Measurements from ENCODE around the gene KLF5.
A peak's percentile ranks its signal among the peaks of the same experiment; 100 is the strongest.
"Not testable (repeated sequence)": the region's sequence is repeated elsewhere in the genome, so short reads cannot be mapped to it uniquely, and the experiment has no call there.

Gene KLF5

DNA sequence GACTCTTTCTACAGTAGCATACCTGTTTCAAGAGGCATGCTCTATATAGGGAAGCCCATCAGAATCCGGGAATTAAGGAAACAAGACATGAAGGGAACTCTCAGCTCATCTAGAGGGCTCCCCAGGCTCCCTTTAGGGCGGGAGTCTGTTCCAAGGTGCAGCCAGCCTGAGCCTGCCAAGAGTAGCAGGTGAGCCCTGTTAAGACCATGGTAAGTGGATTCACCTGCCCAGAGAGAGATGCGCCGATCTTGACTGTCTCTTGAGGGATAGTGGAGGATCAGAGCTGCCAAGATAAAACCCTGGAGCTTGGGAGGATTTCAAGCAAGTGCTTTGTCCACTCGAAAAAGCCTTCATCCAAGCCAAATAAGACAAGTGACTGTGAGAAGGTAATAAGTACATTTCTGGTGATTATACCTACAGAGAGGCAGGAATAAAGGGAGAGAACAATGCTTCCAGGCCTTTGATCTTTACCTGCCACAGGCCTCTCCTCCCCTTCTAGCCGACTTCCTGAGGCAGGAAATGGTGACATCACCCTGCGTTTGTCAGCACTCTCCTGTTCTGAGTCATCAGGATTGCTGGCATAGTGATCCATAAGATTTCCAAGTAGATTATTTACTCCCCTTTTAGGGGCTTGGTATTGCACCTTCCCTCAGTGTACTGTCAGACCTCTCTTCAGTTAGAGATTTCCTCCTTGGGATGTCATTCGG lies 31.5 kb downstream of the KLF5 start:
- peak; percentile 82 for DNase-seq

DNA sequence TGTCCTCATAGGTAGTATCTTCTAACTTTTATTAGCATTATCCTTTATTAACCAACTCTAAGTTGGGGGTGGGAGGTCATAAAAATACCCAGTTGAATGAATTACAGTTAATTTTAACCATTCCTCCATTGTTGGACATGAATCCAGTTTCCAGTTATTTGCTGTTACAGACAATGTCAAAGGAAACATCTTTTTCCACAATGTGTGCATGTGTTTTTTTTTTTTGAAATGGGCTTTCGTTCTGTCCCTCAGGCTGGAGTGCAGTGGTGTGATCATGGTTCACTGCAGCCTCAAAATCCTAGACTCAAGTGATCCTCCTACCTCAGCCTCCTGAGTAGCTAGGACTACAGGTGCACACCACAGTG lies 32.0 kb downstream of the KLF5 start:
- DNase-seq = no peak

DNA sequence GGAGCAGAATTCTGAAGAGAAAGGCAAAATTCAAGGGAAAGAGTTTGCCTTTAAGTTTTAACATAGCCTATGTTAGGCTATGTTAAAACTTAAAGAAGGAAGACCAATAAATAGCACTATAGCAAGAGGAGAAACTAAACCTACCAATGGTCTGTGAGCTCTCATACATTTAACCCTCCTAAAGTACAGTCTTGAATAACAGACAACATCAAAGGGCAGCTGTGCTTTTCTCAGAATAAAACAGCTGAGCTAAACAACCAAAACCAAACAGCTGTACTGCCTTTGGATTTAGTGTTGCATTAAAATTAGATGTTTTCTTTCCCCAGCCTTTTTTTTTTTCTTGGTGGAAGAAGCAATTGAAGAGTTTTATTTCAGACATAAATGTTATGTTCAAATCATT lies 34.0 kb downstream of the KLF5 start:
- DNase-seq = no peak

DNA sequence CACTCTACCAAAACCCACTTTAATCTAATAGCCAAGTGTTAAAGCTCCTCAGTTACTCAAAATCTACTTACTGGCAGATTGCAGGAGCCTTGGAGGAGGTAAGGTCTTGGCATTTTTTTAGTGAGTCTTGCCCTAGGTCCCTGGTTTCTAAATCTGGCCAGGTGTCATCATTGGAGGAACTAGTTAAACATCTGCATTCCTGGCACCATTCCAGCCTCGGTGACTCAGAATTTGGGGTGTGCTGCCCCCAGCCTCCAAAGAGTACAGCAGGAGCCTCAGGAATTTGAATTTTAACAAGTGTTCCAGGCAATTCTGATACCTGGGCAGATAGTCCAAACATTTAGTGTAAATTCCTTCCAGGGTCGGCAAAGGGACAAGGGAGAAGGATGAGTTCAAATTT lies 37.4 kb downstream of the KLF5 start:
- no peak for DNase-seq

DNA sequence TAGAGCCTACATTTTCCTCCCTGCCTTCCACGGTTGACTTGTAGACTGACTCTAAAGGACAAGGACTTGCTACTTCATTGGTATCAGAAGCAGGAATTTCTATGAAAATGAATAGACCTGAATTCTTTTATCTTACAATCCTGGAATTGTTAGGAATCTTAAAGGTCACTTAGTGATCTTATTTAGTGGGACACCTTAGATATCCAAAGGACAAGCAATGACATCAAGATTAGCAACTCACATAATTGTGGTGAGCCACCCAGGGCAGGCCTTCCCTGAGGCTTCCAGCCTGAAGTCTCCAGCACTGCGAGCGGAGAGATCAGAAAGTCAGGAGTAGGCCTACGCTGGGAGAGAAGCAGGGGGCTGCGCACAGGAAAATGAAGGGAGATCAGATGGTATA lies 37.8 kb downstream of the KLF5 start:
- no peak for DNase-seq

DNA sequence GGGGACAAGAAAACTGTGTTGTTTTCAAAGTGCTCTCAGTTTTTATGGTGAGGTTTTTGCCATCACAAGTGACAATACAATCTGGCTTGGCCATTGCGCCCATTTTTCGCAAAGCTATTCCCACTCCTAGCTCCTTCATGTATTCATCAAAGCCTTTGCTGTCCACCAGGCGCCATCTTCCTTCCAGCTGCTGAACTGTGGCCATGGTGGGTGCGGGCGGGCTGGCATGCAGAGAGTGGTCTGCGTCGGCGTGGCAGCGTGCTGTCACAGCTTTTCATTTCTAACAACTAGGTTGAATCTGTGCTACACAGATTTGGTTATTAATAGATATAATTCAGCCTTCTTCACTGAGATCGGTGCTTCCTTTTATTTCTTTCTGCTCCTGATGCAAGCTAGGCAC lies 42.0 kb downstream of the KLF5 start:
- DNase-seq = not testable (repeated sequence)

DNA sequence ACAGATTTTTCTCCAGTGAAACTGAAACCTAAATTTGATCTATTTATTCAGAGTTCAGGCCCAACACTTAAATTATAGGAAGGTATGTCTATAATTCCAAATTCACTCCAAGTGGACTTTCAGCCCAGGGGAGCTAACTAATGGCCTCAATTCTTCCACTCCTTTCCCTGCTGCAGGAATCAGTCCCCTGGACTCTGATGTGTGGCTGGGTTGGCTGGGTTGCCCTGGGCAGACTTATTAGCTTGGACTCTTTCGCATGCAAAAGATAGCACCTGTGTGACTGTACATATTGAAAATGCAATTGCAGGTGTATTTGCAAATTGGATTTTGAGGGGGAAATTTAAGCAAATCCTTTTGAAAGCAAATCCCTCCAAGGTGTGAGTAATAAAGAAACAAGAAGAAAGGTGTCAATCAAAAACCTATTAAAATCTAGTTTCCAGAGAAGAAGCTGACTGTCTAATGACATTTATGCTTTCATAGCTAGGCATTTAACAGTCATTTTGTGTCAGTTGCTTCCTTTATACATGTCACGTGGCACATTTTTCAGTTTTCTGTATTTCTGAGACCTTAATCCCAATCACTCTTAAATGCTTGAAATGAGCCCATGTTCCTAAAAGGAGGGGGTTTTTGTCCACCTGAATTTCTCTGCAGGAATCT lies 42.7 kb downstream of the KLF5 start:
- no peak for DNase-seq

DNA sequence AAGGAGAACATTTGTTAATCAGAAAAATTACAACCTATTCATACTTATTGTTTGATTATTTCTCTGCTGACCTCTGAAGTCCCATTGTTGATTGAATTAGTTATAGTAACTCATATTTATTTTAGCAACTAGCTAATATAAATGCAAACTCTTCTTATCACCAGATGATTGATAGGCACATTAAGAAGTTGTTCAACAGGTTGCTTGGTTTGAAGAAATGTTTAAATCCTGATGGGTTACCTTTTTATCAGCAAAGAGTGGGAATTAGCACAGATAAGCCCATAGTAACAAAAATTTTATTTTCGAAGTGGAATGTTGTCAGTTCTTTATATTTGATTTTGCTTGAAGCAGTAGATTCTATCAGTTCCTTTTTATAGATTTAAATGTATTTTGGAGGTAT lies 44.4 kb downstream of the KLF5 start:
- DNase-seq = no peak

DNA sequence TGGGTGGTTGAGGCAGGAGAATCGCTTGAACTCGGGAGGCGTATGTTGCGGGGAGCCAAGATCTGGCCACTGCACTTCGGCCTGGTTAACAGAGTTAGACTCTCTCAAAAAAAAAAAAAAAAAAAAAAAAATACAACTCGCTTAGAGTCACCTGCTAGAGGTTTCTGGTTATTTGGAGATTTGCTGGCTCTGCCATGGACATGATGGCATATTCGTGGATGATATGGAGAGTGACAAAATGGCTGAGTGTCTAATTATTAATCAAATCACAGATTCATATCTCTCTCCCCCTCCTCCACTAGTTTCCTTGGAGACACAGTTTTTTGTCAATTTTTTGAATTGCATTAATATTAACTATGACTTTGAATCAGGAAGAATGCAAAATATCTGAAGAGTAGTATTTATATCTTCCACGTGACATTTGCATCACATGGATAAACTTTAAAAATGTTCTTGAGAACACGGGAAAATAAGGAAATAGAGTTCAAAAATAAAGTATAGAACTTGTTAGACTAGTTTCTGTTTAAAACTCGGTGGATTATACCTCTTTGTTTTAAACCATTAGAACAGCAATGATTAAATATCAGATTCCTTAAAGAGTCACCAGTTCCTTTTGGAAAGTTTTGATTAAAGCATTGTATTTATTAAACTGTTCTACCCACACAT lies 47.8 kb downstream of the KLF5 start:
- no peak for DNase-seq

DNA sequence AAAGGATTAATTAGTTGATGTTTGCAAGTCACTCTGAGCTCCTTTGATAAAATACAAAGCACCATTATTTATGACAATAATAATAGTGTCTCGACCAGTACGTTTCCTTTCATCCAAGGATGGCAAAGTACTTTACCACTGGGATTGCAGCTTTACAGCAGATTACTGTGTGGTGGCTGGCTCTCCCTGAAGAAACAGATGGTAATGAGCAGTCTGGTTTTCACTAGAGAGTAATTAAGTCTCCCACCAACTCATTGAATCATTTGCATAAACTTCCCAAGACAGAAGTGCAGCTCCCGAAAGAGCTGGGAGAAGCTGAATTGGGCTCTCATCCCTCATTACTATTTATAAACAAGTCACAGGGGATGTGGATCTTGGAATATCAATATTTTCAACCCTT lies 48.7 kb downstream of the KLF5 start:
- DNase-seq = no peak

DNA sequence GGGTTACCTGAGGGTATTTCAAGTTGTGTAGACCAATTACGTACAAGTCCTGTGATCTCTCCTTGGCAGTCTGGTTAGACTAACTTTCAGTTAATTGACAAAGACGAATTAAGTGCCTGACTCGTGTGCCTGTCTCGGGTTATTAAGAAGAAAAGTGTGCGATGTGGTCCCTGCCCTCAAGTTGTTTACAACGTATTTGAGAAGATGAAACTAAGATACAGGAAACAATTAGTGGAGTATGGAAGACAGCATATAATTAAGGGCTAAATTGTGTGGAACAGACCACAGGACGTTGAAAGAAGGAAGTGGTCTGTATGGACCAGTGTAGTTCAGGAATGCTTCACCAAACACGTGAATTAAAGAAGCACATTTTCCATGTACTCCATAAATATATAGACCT lies 49.2 kb downstream of the KLF5 start:
- no peak for DNase-seq

DNA sequence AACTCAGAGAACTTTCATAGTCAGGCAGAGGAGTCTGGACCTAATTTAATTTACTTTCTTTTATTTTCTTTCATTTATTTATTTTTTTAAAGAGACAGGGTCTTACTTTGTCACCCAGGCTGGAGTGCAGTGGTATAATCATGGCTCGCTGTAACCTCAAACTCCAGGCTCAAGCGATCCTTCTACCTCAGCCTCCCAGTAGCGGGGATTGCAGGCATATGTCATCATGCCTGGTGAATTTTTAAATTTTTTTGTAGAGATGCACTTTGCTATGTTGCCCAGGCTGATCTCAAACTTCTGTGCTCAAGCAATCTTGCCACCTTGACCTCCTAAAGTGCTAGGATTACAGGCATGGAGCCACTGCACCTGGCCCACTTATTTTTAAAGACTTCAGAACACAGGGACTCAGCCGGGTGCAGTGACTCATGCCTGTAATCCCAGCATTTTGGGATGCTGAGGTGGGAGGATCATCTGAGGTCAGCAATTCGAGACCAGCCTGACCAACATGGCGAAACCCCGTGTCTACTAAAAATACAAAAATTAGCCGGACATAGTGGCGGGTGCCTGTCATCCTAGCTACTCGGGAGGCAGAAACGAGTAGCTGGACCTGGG lies 50.6 kb downstream of the KLF5 start:
- no peak for DNase-seq

DNA sequence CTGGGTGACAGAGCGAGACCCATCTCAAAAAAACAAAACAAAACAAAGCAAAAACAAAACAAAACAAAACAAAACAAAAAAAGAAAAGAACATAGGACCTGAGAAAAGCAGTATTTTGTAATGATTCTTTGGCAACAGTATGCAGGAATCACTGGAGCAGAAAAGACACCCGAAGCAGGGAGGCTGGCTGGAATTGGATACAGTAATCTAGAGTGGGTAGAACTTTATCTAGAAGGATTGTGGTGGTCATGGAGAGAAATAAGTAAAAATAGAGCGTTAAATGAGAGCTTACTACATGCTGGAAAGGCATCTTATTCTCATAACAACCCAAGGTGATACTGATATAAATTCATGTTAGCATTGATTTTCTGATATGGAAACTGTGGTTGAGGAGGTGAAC lies 51.2 kb downstream of the KLF5 start:
- DNase-seq = no peak

DNA sequence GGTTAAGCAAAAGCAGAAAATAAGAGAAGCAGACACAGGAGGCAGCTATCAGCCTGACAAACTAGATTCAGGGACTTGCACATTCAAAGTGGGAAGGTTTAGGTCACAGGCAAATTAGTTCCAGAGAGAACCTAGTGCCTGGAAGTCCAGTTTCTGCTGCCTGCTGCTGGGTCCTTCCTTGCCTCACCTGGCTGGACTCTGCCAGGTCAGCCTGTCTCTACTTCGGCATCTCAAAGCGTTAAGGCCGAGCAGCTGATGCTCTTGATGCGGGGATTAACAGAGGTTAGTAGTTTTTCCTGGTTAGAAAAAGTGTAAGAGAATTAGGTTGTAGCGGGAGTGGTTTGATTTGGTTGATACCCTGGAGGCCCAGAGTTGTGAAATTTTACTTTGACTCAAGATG lies 52.0 kb downstream of the KLF5 start:
- no peak for DNase-seq

DNA sequence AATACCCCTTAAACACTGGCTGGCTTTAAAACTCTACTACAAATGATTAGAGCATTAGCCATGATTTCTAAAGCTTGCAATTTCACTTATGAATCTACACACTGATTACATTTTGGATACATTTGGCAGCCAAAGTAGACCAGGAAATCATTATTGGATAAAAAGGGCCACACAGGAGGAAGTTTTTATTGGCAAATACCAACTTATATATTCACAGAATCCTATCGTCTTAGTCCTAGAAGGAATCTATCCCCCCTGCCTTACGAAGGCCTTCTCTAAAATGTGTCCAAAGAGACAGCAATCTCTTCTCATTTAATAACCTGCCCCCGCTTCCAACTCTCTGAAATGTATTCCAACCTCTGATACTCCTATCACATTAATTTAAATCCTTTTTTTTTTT lies 52.5 kb downstream of the KLF5 start:
- DNase-seq = no peak

DNA sequence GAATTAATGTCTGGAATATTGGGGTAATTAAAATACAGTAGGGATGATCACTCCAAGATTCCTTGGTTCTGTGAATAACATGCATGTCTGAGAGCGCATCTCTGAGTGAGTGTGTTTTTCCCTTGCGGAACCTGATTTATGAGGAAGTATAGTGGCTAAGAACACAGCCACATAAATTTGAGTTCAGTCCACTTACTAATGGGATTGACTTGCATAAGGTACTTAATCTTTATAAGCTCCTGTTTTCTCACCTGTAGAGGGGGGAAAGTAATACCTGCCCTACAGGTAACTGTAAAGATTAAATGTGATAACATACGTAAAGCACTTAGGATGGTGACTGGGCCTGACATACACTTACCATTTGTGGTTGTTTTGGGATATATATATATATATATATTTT lies 60.8 kb downstream of the KLF5 start:
- no peak for DNase-seq
